NT2/D1 (cell line): ENCODE data around the gene ATXN7.

Experiments
- SUZ12 ChIP-seq: IDR thresholded peaks from 2 replicates; pipeline ENCODE4 v1.6.1; 2011; ENCODE audit not compliant: insufficient read length, insufficient read depth; ENCODE audit errors: extremely low read depth
- YY1 ChIP-seq: IDR thresholded peaks from 2 replicates; pipeline ENCODE4 v1.6.1; 2011; ENCODE audit not compliant: insufficient read length, insufficient read depth
- ZNF274 ChIP-seq: IDR thresholded peaks from 2 replicates; pipeline ENCODE4 v1.6.1; 2011; ENCODE audit warnings: mild to moderate bottlenecking, low read depth, low read length

- TF ChIP-seq SUZ12 (no peak), YY1 (no peak), ZNF274 (no peak)
Measured at GRCh38 chr3:63849175-63849574, 14.5 kb upstream of the ATXN7 start.
